GM12878 (cell line): Measurements from ENCODE around the gene BBC3. TPM values are rescaled to one million over a fixed set of nuclear protein-coding genes. Genes with fewer than 3 reads are reported as not detected.

Source experiments
- BACH1 ChIP-seq: fragments of 450-650 bp; IDR thresholded peaks from 2 replicates; pipeline ENCODE4 v1.6.1; 2017; ENCODE audit warnings: mild to moderate bottlenecking, borderline replicate concordance
- BCL11A ChIP-seq: IDR thresholded peaks from 2 replicates; pipeline ENCODE4 v1.6.1; 2011; ENCODE audit warnings: low read depth, low read length
- CBFB ChIP-seq: IDR thresholded peaks from 2 replicates; pipeline ENCODE4 v1.6.1; 2016; ENCODE audit warnings: antibody characterized with exemption, low read depth
- DPF2 ChIP-seq: fragments of 450-650 bp; IDR thresholded peaks from 2 replicates; pipeline ENCODE4 v1.6.1; 2017; ENCODE audit warnings: mild to moderate bottlenecking
- EED ChIP-seq: sonication (generic); IDR thresholded peaks from 2 replicates; pipeline ENCODE4 v1.6.1; 2016; ENCODE audit warnings: antibody characterized with exemption, low read depth
- ETV6 ChIP-seq, 2 experiments: fragments of 450-650 bp in 1 of 2; IDR thresholded peaks in 1 of 2; conservative IDR thresholded peaks in 1 of 2; 2 replicates each; pipeline ENCODE4 v1.6.1; 2014; ENCODE audit warnings: antibody characterized with exemption in 1 of 2, borderline replicate concordance in 1 of 2, low read depth in 1 of 2, mild to moderate bottlenecking in 1 of 2, moderate library complexity in 1 of 2
- IRF4 ChIP-seq: IDR thresholded peaks from 2 replicates; pipeline ENCODE4 v1.6.1; 2011; ENCODE audit warnings: low read depth, low read length
- JUNB ChIP-seq: IDR thresholded peaks from 2 replicates; pipeline ENCODE4 v1.6.1; 2016; ENCODE audit warnings: antibody characterized with exemption, mild to moderate bottlenecking
- MEF2A ChIP-seq: IDR thresholded peaks from 2 replicates; pipeline ENCODE4 v1.6.1; 2011; ENCODE audit warnings: low read depth, mild to moderate bottlenecking, low read length, moderate library complexity; ENCODE audit not compliant: insufficient read depth
- MEF2B ChIP-seq: fragments of 450-650 bp; IDR thresholded peaks from 2 replicates; pipeline ENCODE4 v1.6.1; 2018; ENCODE audit warnings: mild to moderate bottlenecking, moderate library complexity; ENCODE audit not compliant: partially characterized antibody, poor library complexity, severe bottlenecking
- NFIC ChIP-seq: IDR thresholded peaks from 2 replicates; pipeline ENCODE4 v1.6.1; 2012; ENCODE audit warnings: low read depth, mild to moderate bottlenecking, inconsistent platforms, low read length, moderate library complexity
- NKRF ChIP-seq: fragments of 450-650 bp; conservative IDR thresholded peaks from 2 replicates; pipeline ENCODE4 v1.6.1; 2017; ENCODE audit warnings: mild to moderate bottlenecking, moderate library complexity
- PAX5 ChIP-seq: IDR thresholded peaks from 2 replicates; pipeline ENCODE4 v1.6.1; 2011; ENCODE audit warnings: low read depth, low read length, borderline replicate concordance
- PKNOX1 ChIP-seq: fragments of 450-650 bp; IDR thresholded peaks from 2 replicates; pipeline ENCODE4 v1.6.1; 2016; ENCODE audit warnings: mild to moderate bottlenecking
- RUNX3 ChIP-seq: IDR thresholded peaks from 2 replicates; pipeline ENCODE4 v1.6.1; 2012; ENCODE audit warnings: low read length, inconsistent platforms
- SMAD1 ChIP-seq: fragments of 450-650 bp; IDR thresholded peaks from 2 replicates; pipeline ENCODE4 v1.6.1; 2018; ENCODE audit warnings: mild to moderate bottlenecking, low read depth; ENCODE audit not compliant: partially characterized antibody
- SRF ChIP-seq, 2 experiments: IDR thresholded peaks; 2 replicates each; pipeline ENCODE4 v1.6.1; 2011; ENCODE audit warnings: low read depth in 2 of 2, low read length in 2 of 2, mild to moderate bottlenecking in 1 of 2, moderate library complexity in 1 of 2
- TCF12 ChIP-seq: IDR thresholded peaks from 2 replicates; pipeline ENCODE4 v1.6.1; 2011; ENCODE audit warnings: low read depth, mild to moderate bottlenecking, low read length
- ZBED1 ChIP-seq: IDR thresholded peaks from 2 replicates; pipeline ENCODE4 v1.6.1; 2016; ENCODE audit warnings: borderline replicate concordance
- polyA plus RNA-seq, 11 experiments: library from polyadenylated mRNA; depleted of rRNA in 4 of 11; unstranded in 6 of 11; stranded (reverse) in 5 of 11; fragments of >200 nt; fragmentation: Nextera tagmentation in 4 of 11; fragmentation: Illumina TruSeq in 1 of 11; extraction: Ambion mirVana in 4 of 11; extraction: Trizol in 1 of 11; gene quantifications; 1 replicate in 1 of 11; 2 replicates in 10 of 11; pipeline versions ENCODE4 v1.2.1 to v1.2.3, GENCODE V29; 2011 to 2016; ENCODE audit warnings: inconsistent platforms in 2 of 11, missing spikeins in 2 of 11, low read depth in 1 of 11
- total RNA-seq, 4 experiments: library from RNA; depleted of rRNA in 3 of 4; stranded (reverse); fragments of >200 nt in 3 of 4; fragmentation: Illumina TruSeq in 1 of 4; extraction: Trizol in 1 of 4; gene quantifications; 2 replicates each; pipeline versions ENCODE4 v1.2.1 to v1.2.3, GENCODE V29; 2013 to 2021
- TF ChIP-seq, protein P1 (sequence below): fragments of 450-650 bp; IDR thresholded peaks from 2 replicates; pipeline ENCODE4 v1.6.1; 2017; ENCODE audit warnings: low read depth, mild to moderate bottlenecking, moderate library complexity

The BBC3 gene
- total and polyA plus RNA-seq, 10 of the 15 experiments (the other 5 are each of a cell fraction or from before 2014, with no cell fraction given), result 0.10 to 17.9 (median 7.5) TPM

GRCh38 chr19:47261946-47262793 lies 31.2 kb upstream of the BBC3 start (continued):
- TF ChIP-seq PKNOX1 (peak; percentile 30; the same call in 1 of the 2 replicates), TCF12 (peak; percentile 98), ETV6 (conservative IDR thresholded peaks at IDR 0.05 in 1 of 2, IDR thresholded peaks at IDR 0.05 in 1 of 2; ENCODE audit: borderline replicate concordance in 1 of 2, low read depth in 1 of 2) (peak in 1 of 2 experiments; percentile 82; a peak in 2 of 4 replicates), BACH1 (peak; percentile 72), NFIC (peak; percentile 77), SRF (IDR thresholded peaks at IDR 0.05; ENCODE audit: low read depth in 2 of 2, low read length in 2 of 2) (peak; percentile 73 to 76), EED (peak; percentile 47; the same call in 1 of the 2 replicates), JUNB (peak; percentile 21; the same call in 1 of the 2 replicates), BCL11A (peak; percentile 80), DPF2 (peak; percentile 86), ZBED1 (peak; percentile 49; the same call in 1 of the 2 replicates), RUNX3 (peak; percentile 97), NKRF (peak; percentile 56; the same call in 1 of the 2 replicates), CBFB (peak; percentile 91), MEF2B (peak; percentile 52), IRF4 (peak; percentile 42; the same call in 1 of the 2 replicates), SMAD1 (peak; percentile 45), PAX5 (peak; percentile 91), MEF2A (0 out of 2 replicates have a peak, but pooled peaks have one; percentile 21)
- TF ChIP-seq, protein P1, sequence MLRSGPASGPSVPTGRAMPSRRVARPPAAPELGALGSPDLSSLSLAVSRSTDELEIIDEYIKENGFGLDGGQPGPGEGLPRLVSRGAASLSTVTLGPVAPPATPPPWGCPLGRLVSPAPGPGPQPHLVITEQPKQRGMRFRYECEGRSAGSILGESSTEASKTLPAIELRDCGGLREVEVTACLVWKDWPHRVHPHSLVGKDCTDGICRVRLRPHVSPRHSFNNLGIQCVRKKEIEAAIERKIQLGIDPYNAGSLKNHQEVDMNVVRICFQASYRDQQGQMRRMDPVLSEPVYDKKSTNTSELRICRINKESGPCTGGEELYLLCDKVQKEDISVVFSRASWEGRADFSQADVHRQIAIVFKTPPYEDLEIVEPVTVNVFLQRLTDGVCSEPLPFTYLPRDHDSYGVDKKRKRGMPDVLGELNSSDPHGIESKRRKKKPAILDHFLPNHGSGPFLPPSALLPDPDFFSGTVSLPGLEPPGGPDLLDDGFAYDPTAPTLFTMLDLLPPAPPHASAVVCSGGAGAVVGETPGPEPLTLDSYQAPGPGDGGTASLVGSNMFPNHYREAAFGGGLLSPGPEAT, result peak; percentile 70; the same call in 1 of the 2 replicates
